ENCODE measurements around the gene RGCC. TPM values are rescaled to one million over a fixed set of nuclear protein-coding genes. Genes with fewer than 3 reads are reported as not detected.

Gene RGCC
- polyA plus RNA-seq, 4 donors: 2.2 to 10.8 (median 7.2) TPM

DNA sequence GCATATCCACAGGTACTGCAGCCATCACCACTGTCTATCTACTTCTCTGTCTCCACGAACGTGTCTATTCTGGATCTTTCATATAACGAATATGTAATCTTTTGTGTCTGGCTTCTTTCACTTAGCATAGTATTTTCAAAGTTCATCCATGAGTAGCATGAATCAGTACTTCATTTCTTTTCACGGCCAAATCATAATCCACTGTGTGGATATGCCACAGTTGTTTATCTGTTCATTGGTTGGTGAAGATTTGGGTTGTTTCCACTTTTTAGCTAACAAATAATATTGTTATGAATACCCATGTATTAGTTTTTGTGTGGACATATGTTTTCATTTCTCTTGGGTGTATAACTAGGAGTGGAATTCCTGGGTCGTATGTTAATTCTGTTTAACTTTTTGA is 14.4 kb downstream of the RGCC start:
- Histone ChIP-seq H3K27ac (ENCODE audit: low read depth in 1 of 3, low read length in 2 of 3) (no peak overlapping the region), H3K4me1 (ENCODE audit: control insufficient read depth in 3 of 3, insufficient read depth in 2 of 3, low read depth in 1 of 3, low read length in 2 of 3) (no peaks in the 10 kb centered on the region), H3K4me3 (ENCODE audit: low read depth in 1 of 3, low read length in 3 of 3) (no peak overlapping the region), H3K27me3 (ENCODE audit: control insufficient read depth in 3 of 3, insufficient read depth in 3 of 3, low read length in 3 of 3) (no peaks in the 10 kb centered on the region), H3K36me3 (ENCODE audit: control insufficient read depth in 3 of 3, insufficient read depth in 2 of 3, low read depth in 1 of 3, low read length in 3 of 3) (no peaks in the 10 kb centered on the region), H3K9me3 (ENCODE audit: control insufficient read depth in 2 of 2, insufficient read depth in 1 of 2, low read depth in 1 of 2, low read length in 1 of 2) (no peaks in the 10 kb centered on the region)
- FAIRE-seq (no peak), DNase-seq (no peak)
- WGBS, 3 donors: 87 to 94% (median 90%) methylated on average over 5 of the region's 5 CpGs

DNA sequence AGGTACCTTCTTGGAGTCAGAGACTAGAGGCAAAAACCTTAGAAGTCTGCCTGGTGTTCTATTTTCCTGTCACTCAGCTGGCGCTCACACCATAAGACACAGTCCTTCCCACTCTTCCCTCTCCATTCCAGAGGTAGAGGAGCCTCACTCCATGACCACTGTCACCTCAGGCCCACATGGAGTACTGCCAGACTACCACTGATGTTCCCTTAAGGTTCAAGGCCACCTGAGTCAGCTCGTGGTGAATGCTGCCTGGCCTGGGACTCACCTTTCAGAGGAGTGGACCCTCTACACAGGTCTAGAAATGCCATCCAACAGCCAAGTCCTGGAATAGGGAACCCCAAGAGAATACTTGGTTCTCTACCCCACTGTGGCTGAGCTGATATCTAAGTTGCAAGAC is 29.9 kb downstream of the RGCC start:
- FAIRE-seq: no peak

DNA sequence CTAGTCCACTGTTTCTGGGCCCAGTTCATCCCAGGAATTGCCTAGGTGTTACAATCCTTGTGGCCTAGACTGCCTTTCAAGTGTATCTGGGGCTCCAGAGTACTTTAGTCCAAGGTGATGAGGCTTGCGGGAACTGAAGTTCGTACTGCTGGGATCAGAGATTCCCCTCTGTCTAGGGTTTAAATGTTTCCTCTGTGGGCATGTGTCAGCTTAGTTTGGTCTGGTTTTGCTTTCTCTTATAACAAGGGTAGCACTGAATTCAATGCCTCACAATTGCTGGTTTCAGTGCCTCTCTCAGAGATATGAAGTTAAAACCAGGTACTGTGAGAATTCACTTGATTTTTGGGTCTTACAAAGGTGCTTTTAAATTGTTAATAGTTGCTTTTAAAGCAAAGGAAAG is 30.8 kb downstream of the RGCC start:
- Histone ChIP-seq H3K36me3 (ENCODE audit: control insufficient read depth in 3 of 3, insufficient read depth in 2 of 3, low read depth in 1 of 3, low read length in 3 of 3) (no peaks in the 10 kb centered on the region), H3K9me3 (ENCODE audit: control insufficient read depth in 2 of 2, insufficient read depth in 1 of 2, low read depth in 1 of 2, low read length in 1 of 2) (peaks cover 0 to 7% of the 10 kb centered on the region in 2 donors), H3K4me3 (ENCODE audit: low read depth in 1 of 3, low read length in 3 of 3) (no peak overlapping the region), H3K27ac (ENCODE audit: low read depth in 1 of 3, low read length in 2 of 3) (peak overlapping the region in 2 of 3 donors; percentile 32 to 71), H3K4me1 (ENCODE audit: control insufficient read depth in 3 of 3, insufficient read depth in 2 of 3, low read depth in 1 of 3, low read length in 2 of 3) (no peaks in the 10 kb centered on the region), H3K27me3 (ENCODE audit: control insufficient read depth in 3 of 3, insufficient read depth in 3 of 3, low read length in 3 of 3) (no peaks in the 10 kb centered on the region)
- FAIRE-seq (no peak), DNase-seq (no peak)
- WGBS, 3 donors: 88 to 91% (median 90%) methylated on average over 2 of the region's 2 CpGs

More for the DNA sequence above, 29.9 kb downstream of the RGCC start:
- H3K36me3 ChIP-seq (ENCODE audit: control insufficient read depth in 3 of 3, insufficient read depth in 2 of 3, low read depth in 1 of 3, low read length in 3 of 3): no peaks in the 10 kb centered on the region
- no peaks in the 10 kb centered on the region for H3K4me1 ChIP-seq (ENCODE audit: control insufficient read depth in 3 of 3, insufficient read depth in 2 of 3, low read depth in 1 of 3, low read length in 2 of 3)
- no peak for DNase-seq
- H3K4me3 ChIP-seq (ENCODE audit: low read depth in 1 of 3, low read length in 3 of 3): no peak overlapping the region
- 62 to 86% (median 68%) methylated on average over 2 of the region's 2 CpGs for WGBS, 3 donors
- H3K27me3 ChIP-seq (ENCODE audit: control insufficient read depth in 3 of 3, insufficient read depth in 3 of 3, low read length in 3 of 3): no peaks in the 10 kb centered on the region
- peaks cover 0 to 7% of the 10 kb centered on the region in 2 donors for H3K9me3 ChIP-seq (ENCODE audit: control insufficient read depth in 2 of 2, insufficient read depth in 1 of 2, low read depth in 1 of 2, low read length in 1 of 2)
- H3K27ac ChIP-seq (ENCODE audit: low read depth in 1 of 3, low read length in 2 of 3): no peak overlapping the region

DNA sequence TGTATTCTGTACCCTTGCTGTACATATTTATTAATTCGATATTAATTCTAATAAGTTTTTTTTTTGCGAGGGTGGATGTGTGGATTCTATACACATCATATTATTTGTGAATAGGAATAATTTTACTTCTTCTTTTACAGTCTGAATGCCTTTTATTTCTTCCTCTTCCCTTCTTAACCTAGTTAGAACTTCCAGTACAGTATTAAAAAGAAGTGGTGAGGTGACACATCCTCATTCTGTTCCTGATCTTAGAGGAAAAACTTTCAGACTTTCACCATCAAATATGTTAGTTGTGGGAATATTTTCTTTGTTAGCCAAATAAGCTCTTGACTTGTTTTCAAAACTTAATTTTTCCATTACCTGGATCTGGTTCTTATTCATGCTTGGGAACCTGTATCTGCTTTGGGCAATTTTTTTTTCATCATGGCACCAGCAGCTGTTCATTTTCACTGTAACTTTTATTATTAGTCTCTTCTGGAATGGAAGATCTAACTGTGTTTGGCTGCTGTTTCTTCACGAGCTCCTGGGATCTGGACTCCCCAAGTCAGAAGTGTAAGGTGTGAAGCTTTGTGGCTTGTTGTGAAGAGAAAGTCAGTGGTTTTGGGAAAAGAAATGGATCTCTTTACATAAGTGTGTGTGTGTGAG is 33.1 kb downstream of the RGCC start:
- Histone ChIP-seq H3K4me1 (ENCODE audit: control insufficient read depth in 3 of 3, insufficient read depth in 2 of 3, low read depth in 1 of 3, low read length in 2 of 3) (no peaks in the 10 kb centered on the region), H3K27me3 (ENCODE audit: control insufficient read depth in 3 of 3, insufficient read depth in 3 of 3, low read length in 3 of 3) (no peaks in the 10 kb centered on the region), H3K4me3 (ENCODE audit: low read depth in 1 of 3, low read length in 3 of 3) (no peak overlapping the region), H3K36me3 (ENCODE audit: control insufficient read depth in 3 of 3, insufficient read depth in 2 of 3, low read depth in 1 of 3, low read length in 3 of 3) (no peaks in the 10 kb centered on the region), H3K27ac (ENCODE audit: low read depth in 1 of 3, low read length in 2 of 3) (no peak overlapping the region), H3K9me3 (ENCODE audit: control insufficient read depth in 2 of 2, insufficient read depth in 1 of 2, low read depth in 1 of 2, low read length in 1 of 2) (peaks cover 0 to 7% of the 10 kb centered on the region in 2 donors)
- DNase-seq (no peak), FAIRE-seq (no peak)
- 87 to 90% (median 89%) methylated on average over 3 of the region's 3 CpGs for WGBS, 3 donors

DNA sequence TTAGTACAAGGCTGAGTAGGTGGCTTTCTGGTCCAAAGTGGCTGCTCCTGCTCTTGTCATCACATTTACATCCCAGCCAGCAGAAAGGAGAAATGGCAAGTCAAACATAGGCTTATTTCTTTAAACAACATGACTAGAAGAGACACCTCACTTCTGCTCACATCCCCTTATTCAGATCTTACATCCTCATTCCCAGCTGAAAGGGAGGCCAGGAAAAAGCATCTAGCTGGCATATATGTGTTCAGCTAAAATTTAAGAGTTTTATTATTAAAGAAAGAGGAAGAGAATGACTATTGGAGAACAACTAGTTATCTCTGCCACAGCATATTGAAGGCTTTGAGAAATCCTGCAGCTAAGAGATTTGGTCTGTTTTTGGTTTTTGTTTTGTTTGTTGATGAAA is 34.1 kb downstream of the RGCC start:
- no peak overlapping the region for H3K4me3 ChIP-seq (ENCODE audit: low read depth in 1 of 3, low read length in 3 of 3)
- H3K9me3 ChIP-seq (ENCODE audit: control insufficient read depth in 2 of 2, insufficient read depth in 1 of 2, low read depth in 1 of 2, low read length in 1 of 2): peaks cover 0 to 7% of the 10 kb centered on the region in 2 donors
- H3K27ac ChIP-seq (ENCODE audit: low read depth in 1 of 3, low read length in 2 of 3): no peak overlapping the region
- H3K36me3 ChIP-seq (ENCODE audit: control insufficient read depth in 3 of 3, insufficient read depth in 2 of 3, low read depth in 1 of 3, low read length in 3 of 3): no peaks in the 10 kb centered on the region
- no peak for DNase-seq
- FAIRE-seq: no peak
- no peaks in the 10 kb centered on the region for H3K4me1 ChIP-seq (ENCODE audit: control insufficient read depth in 3 of 3, insufficient read depth in 2 of 3, low read depth in 1 of 3, low read length in 2 of 3)
- H3K27me3 ChIP-seq (ENCODE audit: control insufficient read depth in 3 of 3, insufficient read depth in 3 of 3, low read length in 3 of 3): no peaks in the 10 kb centered on the region

DNA sequence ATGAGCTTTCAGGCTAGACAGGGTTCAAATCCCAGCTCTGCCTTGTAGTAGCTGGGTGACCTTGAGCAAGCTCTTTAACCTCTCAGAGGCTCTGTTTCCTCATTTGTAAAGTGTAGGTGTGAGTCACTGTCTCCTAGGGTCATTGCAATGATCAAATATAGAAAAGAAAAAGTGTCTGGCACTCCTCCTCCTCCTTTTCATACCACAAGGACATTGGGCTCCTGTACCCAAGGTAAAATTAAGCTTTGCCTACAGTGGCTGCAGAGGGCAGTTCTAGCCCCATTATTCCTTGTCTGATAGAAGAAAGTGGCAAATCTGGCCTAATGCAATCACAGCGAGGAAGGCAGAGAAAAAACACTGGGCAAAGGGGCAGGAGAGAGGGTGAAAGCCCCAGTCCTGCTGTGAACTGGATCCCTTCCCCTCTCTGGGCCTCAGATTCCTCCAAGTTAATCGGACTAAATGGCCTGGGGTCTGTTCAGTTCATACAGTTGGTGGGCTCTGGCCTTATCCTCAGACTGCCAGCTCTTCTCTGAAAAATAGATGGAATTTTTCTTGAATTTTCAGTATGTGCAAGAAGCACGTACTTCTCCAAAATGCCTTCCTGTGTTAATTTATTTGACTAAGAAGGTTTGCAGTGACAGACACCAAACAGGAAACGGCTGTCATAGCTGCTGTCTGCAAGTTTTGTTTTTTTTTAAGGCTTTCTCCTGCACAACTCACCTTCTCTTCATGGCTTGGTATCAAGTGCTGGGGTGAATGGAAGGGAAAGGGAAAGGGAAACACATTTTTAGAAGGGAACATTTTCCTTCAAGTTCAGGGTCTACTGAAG is 35.3 kb downstream of the RGCC start:
- H3K27ac ChIP-seq (ENCODE audit: low read depth in 1 of 3, low read length in 2 of 3): peak overlapping the region in 2 of 3 donors; percentile 52 to 88
- peaks cover 0 to 5% (median 0%) of the 10 kb centered on the region in 3 donors for H3K4me1 ChIP-seq (ENCODE audit: control insufficient read depth in 3 of 3, insufficient read depth in 2 of 3, low read depth in 1 of 3, low read length in 2 of 3)

DNA sequence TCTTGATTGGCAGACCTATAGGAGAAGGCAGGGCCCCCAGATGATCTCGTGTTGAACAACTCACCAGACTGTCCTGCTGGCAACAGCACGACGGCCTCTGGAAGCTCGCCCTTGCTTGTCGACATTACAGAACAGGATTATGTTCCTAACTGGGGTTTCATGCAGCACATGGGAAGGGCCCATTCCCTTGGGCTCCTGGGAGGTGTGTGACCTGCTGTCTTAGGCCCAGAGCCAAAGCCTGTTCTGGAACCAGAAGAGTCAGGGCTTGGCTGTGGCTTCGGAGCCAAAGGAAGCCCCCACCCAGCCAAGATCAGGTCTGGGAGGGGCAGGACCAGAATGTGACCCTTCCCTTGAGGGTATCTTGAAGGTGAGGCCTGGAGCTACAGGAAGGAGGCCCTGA is 36.9 kb downstream of the RGCC start:
- Histone ChIP-seq H3K36me3 (ENCODE audit: control insufficient read depth in 3 of 3, insufficient read depth in 2 of 3, low read depth in 1 of 3, low read length in 3 of 3) (no peaks in the 10 kb centered on the region), H3K27ac (ENCODE audit: low read depth in 1 of 3, low read length in 2 of 3) (no peak overlapping the region), H3K4me3 (ENCODE audit: low read depth in 1 of 3, low read length in 3 of 3) (no peak overlapping the region), H3K9me3 (ENCODE audit: control insufficient read depth in 2 of 2, insufficient read depth in 1 of 2, low read depth in 1 of 2, low read length in 1 of 2) (peaks cover 0 to 3% of the 10 kb centered on the region in 2 donors), H3K27me3 (ENCODE audit: control insufficient read depth in 3 of 3, insufficient read depth in 3 of 3, low read length in 3 of 3) (no peaks in the 10 kb centered on the region), H3K4me1 (ENCODE audit: control insufficient read depth in 3 of 3, insufficient read depth in 2 of 3, low read depth in 1 of 3, low read length in 2 of 3) (peaks cover 0 to 5% (median 0%) of the 10 kb centered on the region in 3 donors)
- WGBS, 3 donors: 82 to 97% (median 83%) methylated on average over 6 of the region's 6 CpGs
- FAIRE-seq (no peak), DNase-seq (no peak)

More for the DNA sequence above, 35.3 kb downstream of the RGCC start:
- H3K27me3 ChIP-seq (ENCODE audit: control insufficient read depth in 3 of 3, insufficient read depth in 3 of 3, low read length in 3 of 3): no peaks in the 10 kb centered on the region
- H3K9me3 ChIP-seq (ENCODE audit: control insufficient read depth in 2 of 2, insufficient read depth in 1 of 2, low read depth in 1 of 2, low read length in 1 of 2): peaks cover 0 to 3% of the 10 kb centered on the region in 2 donors
- WGBS, 3 donors: 60 to 72% (median 68%) methylated on average over 4 of the region's 4 CpGs
- FAIRE-seq (no peak), DNase-seq (peak in 1 of 2 donors; percentile 18)
- no peak overlapping the region for H3K4me3 ChIP-seq (ENCODE audit: low read depth in 1 of 3, low read length in 3 of 3)
- no peaks in the 10 kb centered on the region for H3K36me3 ChIP-seq (ENCODE audit: control insufficient read depth in 3 of 3, insufficient read depth in 2 of 3, low read depth in 1 of 3, low read length in 3 of 3)

DNA sequence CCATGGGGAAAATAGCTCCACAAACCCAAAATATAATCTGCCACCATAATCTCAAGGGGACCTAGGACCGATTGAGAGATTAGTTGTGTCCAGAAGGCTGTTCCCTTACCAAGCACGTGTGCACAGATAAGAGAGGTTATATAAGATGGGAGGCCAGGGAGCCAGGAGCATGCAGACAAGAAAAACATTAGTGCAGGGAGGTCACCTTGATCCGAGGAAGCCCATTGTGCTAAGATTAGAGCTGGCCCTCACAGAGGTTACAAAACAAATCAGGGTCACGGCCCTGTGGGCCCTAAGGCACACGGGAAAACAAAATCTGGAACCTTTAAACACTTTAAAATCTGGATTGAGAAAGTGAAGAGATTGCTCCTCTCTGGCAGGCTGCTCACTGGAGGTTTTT is 37.7 kb downstream of the RGCC start:
- 30 to 43% (median 42%) methylated on average over 5 of the region's 5 CpGs for WGBS, 3 donors
- no peak for FAIRE-seq

More for the DNA sequence above, 37.7 kb downstream of the RGCC start:
- Histone ChIP-seq H3K9me3 (ENCODE audit: control insufficient read depth in 2 of 2, insufficient read depth in 1 of 2, low read depth in 1 of 2, low read length in 1 of 2) (peaks cover 0 to 3% of the 10 kb centered on the region in 2 donors), H3K27ac (ENCODE audit: low read depth in 1 of 3, low read length in 2 of 3) (no peak overlapping the region), H3K4me1 (ENCODE audit: control insufficient read depth in 3 of 3, insufficient read depth in 2 of 3, low read depth in 1 of 3, low read length in 2 of 3) (peaks cover 0 to 5% (median 0%) of the 10 kb centered on the region in 3 donors), H3K4me3 (ENCODE audit: low read depth in 1 of 3, low read length in 3 of 3) (no peak overlapping the region), H3K27me3 (ENCODE audit: control insufficient read depth in 3 of 3, insufficient read depth in 3 of 3, low read length in 3 of 3) (no peaks in the 10 kb centered on the region), H3K36me3 (ENCODE audit: control insufficient read depth in 3 of 3, insufficient read depth in 2 of 3, low read depth in 1 of 3, low read length in 3 of 3) (no peaks in the 10 kb centered on the region)
- no peak for DNase-seq

Data from small intestine (tissue), 7 donors.